Measurements from ENCODE around the gene B3GALT5. TPM values are rescaled to one million over a fixed set of nuclear protein-coding genes. Genes with fewer than 3 reads are reported as not detected.

B3GALT5 gene
- total RNA-seq, 1 experiment from 2014 or later, result 0.09 TPM

DNA sequence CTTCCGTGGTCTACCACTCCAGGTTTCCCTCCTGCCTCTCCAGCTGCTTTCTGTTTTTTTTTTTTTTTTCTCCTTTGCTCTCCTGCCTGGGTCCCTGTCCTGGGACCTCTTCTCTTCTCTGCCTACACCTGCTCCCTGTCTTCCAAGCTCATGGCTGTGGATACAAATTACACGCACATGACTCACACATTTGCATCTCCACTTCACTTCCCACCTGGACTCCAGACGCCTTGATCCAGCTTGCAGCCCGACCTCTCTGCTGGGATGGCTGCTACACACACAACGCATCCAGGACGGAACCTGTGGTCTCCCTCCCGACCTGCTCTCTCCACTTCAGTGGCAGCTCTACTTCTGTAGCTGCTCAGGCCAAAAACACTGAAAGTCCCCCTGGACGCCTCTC is 44.4 kb upstream of the B3GALT5 start:
- H3K36me3 ChIP-seq (ENCODE audit: low read depth), result no peaks in the 10 kb centered on the region
- H2AFZ ChIP-seq, result no peak overlapping the region
- ChIA-PET CTCF (no interaction called here), POLR2A (ENCODE audit: unreplicated experiment) (no interaction called here)
- H3K27ac ChIP-seq, result no peak overlapping the region
- DNase-seq, result no peak
- H3F3A ChIP-seq (ENCODE audit: insufficient read depth, low read depth), result no peaks in the 10 kb centered on the region
- BruUV-seq (replicated peaks), result no TSS peak
- H3K9me3 ChIP-seq (ENCODE audit: insufficient read depth, low read depth), result no peaks in the 10 kb centered on the region
- H4K20me1 ChIP-seq (ENCODE audit: insufficient read depth), result no peaks in the 10 kb centered on the region
- no peaks in the 10 kb centered on the region for H3K9me2 ChIP-seq (ENCODE audit: insufficient read depth)
- no peaks in the 10 kb centered on the region for H3K4me1 ChIP-seq (replicated peaks; ENCODE audit: insufficient read depth)
- no peak overlapping the region for H3K4me2 ChIP-seq
- H3K4me3 ChIP-seq, result no peak overlapping the region
- intact Hi-C loops (cut with micrococcal nuclease; ENCODE audit: unreplicated experiment), result no loop called here
- H3K27me3 ChIP-seq (ENCODE audit: insufficient read depth, low read depth), result peaks cover 40% of the 10 kb centered on the region
- no peaks in the 10 kb centered on the region for H3K79me2 ChIP-seq (ENCODE audit: low read depth)
- TF ChIP-seq, protein P1, sequence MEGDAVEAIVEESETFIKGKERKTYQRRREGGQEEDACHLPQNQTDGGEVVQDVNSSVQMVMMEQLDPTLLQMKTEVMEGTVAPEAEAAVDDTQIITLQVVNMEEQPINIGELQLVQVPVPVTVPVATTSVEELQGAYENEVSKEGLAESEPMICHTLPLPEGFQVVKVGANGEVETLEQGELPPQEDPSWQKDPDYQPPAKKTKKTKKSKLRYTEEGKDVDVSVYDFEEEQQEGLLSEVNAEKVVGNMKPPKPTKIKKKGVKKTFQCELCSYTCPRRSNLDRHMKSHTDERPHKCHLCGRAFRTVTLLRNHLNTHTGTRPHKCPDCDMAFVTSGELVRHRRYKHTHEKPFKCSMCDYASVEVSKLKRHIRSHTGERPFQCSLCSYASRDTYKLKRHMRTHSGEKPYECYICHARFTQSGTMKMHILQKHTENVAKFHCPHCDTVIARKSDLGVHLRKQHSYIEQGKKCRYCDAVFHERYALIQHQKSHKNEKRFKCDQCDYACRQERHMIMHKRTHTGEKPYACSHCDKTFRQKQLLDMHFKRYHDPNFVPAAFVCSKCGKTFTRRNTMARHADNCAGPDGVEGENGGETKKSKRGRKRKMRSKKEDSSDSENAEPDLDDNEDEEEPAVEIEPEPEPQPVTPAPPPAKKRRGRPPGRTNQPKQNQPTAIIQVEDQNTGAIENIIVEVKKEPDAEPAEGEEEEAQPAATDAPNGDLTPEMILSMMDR (conservative IDR thresholded peaks at IDR 0.05), result no peak
- no peak for TF ChIP-seq EZH2 (IDR thresholded peaks at IDR 0.05; ENCODE audit: low read depth)

GRCh38 chr21:39575775-39576174 is 37.0 kb upstream of the B3GALT5 start:
- CTCF ChIA-PET, result no interaction called here

DNA sequence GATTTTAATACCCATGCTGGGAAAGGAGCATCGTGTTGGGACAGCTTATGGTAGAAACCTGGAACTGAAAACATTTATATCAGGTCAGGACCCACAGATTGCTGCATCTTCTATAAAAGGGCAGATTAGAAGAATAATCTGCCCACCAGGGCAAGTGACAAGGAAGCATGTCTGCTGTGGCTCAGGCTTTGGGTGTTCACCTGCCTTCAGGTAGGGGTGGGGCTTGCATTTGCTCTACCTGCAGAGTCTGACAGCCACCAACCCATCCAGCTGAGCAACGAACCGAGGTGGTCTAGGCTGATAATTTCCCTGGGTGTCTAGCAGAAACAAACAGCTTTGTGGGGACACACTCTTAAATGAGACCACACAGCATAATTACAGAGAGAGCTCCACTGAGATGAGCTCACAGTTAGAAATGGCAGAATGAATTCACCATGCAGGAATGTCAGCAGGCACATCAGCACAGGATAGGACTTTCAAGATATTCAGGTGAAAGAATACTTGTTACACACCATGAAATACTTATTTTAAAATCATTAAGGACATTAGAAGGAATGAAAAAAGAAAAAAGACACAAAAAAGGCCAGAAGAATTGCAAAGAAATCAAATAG is 36.1 kb upstream of the B3GALT5 start:
- Histone ChIP-seq H3K9me2 (ENCODE audit: insufficient read depth) (no peaks in the 10 kb centered on the region), H3K27me3 (ENCODE audit: insufficient read depth, low read depth) (peaks cover 24% of the 10 kb centered on the region; the same call in 1 of the 2 replicates), H4K20me1 (ENCODE audit: insufficient read depth) (no peaks in the 10 kb centered on the region), H3K27ac (no peak overlapping the region), H3F3A (ENCODE audit: insufficient read depth, low read depth) (no peaks in the 10 kb centered on the region), H3K9me3 (ENCODE audit: insufficient read depth, low read depth) (no peaks in the 10 kb centered on the region), H3K4me3 (no peak overlapping the region), H3K4me1 (replicated peaks; ENCODE audit: insufficient read depth) (no peaks in the 10 kb centered on the region), H3K4me2 (no peak overlapping the region), H3K36me3 (ENCODE audit: low read depth) (no peaks in the 10 kb centered on the region), H2AFZ (no peak overlapping the region), H3K79me2 (ENCODE audit: low read depth) (no peaks in the 10 kb centered on the region)
- DNase-seq, result no peak
- TF ChIP-seq, protein P1 (conservative IDR thresholded peaks at IDR 0.05), result no peak
- TF ChIP-seq EZH2 (IDR thresholded peaks at IDR 0.05; ENCODE audit: low read depth), result no peak
- CTCF ChIA-PET, result no interaction called here
- intact Hi-C loops (cut with micrococcal nuclease; ENCODE audit: unreplicated experiment), result no loop called here
- no TSS peak for BruUV-seq (replicated peaks)
- POLR2A ChIA-PET (ENCODE audit: unreplicated experiment), result no interaction called here

More at GRCh38 chr21:39575775-39576174, 37.0 kb upstream of the B3GALT5 start:
- POLR2A ChIA-PET (ENCODE audit: unreplicated experiment), result no interaction called here
- no TSS peak for BruUV-seq (replicated peaks)
- intact Hi-C loops (cut with micrococcal nuclease; ENCODE audit: unreplicated experiment), result no loop called here
- Histone ChIP-seq H4K20me1 (ENCODE audit: insufficient read depth) (no peaks in the 10 kb centered on the region), H2AFZ (no peak overlapping the region), H3K9me2 (ENCODE audit: insufficient read depth) (no peaks in the 10 kb centered on the region), H3K9me3 (ENCODE audit: insufficient read depth, low read depth) (no peaks in the 10 kb centered on the region), H3K4me3 (no peak overlapping the region), H3K27me3 (ENCODE audit: insufficient read depth, low read depth) (peaks cover 23% of the 10 kb centered on the region; the same call in 1 of the 2 replicates), H3K79me2 (ENCODE audit: low read depth) (no peaks in the 10 kb centered on the region), H3K27ac (no peak overlapping the region), H3F3A (ENCODE audit: insufficient read depth, low read depth) (no peaks in the 10 kb centered on the region), H3K4me2 (no peak overlapping the region), H3K4me1 (replicated peaks; ENCODE audit: insufficient read depth) (no peaks in the 10 kb centered on the region), H3K36me3 (ENCODE audit: low read depth) (no peaks in the 10 kb centered on the region)
- no peak for DNase-seq
- TF ChIP-seq, protein P1 (conservative IDR thresholded peaks at IDR 0.05), result no peak
- TF ChIP-seq EZH2 (IDR thresholded peaks at IDR 0.05; ENCODE audit: low read depth), result no peak

Data from PC-9 (cell line).